DND-41 (cell line): ENCODE results near the gene TPM1.

Source experiments
- EZH2 ChIP-seq: IDR thresholded peaks from 3 replicates; pipeline ENCODE4 v1.6.1; 2012; ENCODE audit warnings: borderline replicate concordance, low read depth, mild to moderate bottlenecking, moderate library complexity, low read length, inconsistent platforms; ENCODE audit not compliant: severe bottlenecking
- TF ChIP-seq, protein P1 (sequence below): IDR thresholded peaks from 2 replicates; pipeline ENCODE4 v1.5.1; 2012; ENCODE audit warnings: borderline replicate concordance, low read length, moderate library complexity, mild to moderate bottlenecking; ENCODE audit not compliant: poor library complexity, severe bottlenecking; ENCODE audit errors: extremely low read depth

DNA sequence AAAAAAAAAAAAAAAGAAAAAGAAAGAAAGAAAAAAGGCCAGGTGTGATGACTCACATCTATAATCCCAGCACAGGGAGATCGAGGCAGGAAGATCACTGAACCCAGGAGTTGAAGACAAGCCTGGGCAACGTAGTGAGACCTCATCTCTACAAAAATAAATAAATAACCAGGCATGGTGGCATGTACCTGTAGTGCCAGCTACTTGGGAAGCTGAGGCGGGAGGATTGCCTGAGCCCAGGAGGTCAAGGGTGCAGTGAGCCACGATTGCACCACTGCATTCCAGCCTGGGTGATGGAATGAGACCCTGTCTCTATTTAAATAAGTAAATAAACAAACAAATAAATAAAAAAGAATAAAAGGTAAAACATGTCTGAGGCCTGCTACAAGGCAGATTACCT lies 39.8 kb downstream of the TPM1 start:
- no peak for TF ChIP-seq EZH2
- TF ChIP-seq, protein P1, sequence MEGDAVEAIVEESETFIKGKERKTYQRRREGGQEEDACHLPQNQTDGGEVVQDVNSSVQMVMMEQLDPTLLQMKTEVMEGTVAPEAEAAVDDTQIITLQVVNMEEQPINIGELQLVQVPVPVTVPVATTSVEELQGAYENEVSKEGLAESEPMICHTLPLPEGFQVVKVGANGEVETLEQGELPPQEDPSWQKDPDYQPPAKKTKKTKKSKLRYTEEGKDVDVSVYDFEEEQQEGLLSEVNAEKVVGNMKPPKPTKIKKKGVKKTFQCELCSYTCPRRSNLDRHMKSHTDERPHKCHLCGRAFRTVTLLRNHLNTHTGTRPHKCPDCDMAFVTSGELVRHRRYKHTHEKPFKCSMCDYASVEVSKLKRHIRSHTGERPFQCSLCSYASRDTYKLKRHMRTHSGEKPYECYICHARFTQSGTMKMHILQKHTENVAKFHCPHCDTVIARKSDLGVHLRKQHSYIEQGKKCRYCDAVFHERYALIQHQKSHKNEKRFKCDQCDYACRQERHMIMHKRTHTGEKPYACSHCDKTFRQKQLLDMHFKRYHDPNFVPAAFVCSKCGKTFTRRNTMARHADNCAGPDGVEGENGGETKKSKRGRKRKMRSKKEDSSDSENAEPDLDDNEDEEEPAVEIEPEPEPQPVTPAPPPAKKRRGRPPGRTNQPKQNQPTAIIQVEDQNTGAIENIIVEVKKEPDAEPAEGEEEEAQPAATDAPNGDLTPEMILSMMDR = no peak
